GM12864 (cell line): Measurements from ENCODE around the gene NCAPG2.
A peak's percentile ranks its signal among the peaks of the same experiment; 100 is the strongest.

Source experiments
- DNase-seq: peaks from one replicate; pipeline ENCODE4 v3.0.0-alpha.2; 2011; ENCODE audit warnings: low read depth
- H3K4me3 ChIP-seq: 2 replicates; pipeline ENCODE4 v1.5.1; 2011; ENCODE audit warnings: mild to moderate bottlenecking, low read depth, low read length, control low read depth
- TF ChIP-seq, protein P1 (sequence below): IDR thresholded peaks from 2 replicates; pipeline ENCODE4 v1.5.1; 2011; ENCODE audit warnings: low read depth, mild to moderate bottlenecking, moderate library complexity, low read length, control low read depth, inconsistent platforms; ENCODE audit errors: missing control alignments

The NCAPG2 gene, protein sequence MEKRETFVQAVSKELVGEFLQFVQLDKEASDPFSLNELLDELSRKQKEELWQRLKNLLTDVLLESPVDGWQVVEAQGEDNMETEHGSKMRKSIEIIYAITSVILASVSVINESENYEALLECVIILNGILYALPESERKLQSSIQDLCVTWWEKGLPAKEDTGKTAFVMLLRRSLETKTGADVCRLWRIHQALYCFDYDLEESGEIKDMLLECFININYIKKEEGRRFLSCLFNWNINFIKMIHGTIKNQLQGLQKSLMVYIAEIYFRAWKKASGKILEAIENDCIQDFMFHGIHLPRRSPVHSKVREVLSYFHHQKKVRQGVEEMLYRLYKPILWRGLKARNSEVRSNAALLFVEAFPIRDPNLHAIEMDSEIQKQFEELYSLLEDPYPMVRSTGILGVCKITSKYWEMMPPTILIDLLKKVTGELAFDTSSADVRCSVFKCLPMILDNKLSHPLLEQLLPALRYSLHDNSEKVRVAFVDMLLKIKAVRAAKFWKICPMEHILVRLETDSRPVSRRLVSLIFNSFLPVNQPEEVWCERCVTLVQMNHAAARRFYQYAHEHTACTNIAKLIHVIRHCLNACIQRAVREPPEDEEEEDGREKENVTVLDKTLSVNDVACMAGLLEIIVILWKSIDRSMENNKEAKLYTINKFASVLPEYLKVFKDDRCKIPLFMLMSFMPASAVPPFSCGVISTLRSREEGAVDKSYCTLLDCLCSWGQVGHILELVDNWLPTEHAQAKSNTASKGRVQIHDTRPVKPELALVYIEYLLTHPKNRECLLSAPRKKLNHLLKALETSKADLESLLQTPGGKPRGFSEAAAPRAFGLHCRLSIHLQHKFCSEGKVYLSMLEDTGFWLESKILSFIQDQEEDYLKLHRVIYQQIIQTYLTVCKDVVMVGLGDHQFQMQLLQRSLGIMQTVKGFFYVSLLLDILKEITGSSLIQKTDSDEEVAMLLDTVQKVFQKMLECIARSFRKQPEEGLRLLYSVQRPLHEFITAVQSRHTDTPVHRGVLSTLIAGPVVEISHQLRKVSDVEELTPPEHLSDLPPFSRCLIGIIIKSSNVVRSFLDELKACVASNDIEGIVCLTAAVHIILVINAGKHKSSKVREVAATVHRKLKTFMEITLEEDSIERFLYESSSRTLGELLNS

DNA sequence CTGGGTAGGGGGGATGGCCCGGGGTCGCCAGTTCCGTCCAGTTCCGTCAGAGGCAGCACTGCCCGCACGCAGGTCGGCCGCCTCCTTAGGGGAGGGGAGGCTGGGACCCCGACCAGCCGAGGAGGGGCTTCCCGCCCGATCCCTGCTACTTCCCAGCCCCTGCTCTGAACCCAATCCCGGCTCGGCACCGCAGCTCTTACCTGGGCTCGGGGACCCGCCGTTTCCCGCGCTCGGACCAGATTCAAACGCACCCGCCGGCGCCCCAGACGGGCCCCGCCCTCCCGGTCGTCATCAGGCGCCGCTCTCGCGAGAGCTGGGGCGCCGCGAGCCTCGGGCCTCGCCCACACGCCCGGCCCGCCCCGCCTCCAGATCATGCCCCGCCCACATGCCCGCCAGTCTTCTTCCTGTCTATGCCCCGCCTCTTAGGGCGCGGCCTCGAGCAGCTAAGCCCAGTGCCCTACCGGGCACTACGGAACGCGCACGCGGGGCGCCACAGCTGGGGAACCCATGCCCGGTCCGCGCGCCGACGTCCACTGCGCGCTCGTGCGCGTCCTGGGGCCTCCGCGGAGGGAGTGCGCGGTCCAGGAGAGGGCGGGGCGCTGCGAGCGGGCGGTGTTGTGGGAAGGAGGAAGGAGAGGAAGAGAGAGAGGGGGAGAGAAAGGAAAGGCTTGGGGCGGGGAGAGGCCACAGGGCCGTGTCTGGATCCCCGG lies at the start of gene NCAPG2:
Gene NCAPG2 (minus strand): TSS at position 281 of the 710 bp plus-strand sequence. CDS start 2,905 bp downstream, outside the sequence.
- peak; percentile 91 for DNase-seq
- TF ChIP-seq, protein P1, sequence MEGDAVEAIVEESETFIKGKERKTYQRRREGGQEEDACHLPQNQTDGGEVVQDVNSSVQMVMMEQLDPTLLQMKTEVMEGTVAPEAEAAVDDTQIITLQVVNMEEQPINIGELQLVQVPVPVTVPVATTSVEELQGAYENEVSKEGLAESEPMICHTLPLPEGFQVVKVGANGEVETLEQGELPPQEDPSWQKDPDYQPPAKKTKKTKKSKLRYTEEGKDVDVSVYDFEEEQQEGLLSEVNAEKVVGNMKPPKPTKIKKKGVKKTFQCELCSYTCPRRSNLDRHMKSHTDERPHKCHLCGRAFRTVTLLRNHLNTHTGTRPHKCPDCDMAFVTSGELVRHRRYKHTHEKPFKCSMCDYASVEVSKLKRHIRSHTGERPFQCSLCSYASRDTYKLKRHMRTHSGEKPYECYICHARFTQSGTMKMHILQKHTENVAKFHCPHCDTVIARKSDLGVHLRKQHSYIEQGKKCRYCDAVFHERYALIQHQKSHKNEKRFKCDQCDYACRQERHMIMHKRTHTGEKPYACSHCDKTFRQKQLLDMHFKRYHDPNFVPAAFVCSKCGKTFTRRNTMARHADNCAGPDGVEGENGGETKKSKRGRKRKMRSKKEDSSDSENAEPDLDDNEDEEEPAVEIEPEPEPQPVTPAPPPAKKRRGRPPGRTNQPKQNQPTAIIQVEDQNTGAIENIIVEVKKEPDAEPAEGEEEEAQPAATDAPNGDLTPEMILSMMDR: peak; percentile 5
- H3K4me3 ChIP-seq: peak within 1 kb of the TSS; percentile 72

DNA sequence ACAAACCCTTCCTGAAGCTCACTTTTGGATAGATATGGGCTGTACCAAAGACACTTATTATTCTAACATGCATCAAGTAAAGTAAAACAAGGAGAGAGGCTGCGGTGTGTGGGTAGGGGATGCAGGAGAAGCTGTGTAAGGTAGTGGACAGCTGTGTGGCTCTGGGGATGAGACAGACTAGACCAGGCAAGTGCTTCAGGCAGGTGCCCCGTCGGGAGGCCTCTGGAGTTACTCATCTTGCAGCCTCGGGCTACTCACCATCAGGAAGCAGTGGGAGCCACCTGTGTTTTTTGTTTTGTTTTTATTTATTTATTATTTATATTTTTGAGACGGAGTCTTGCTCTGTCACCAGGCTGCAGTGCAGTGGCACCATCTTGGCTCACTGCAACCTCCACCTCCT lies 49.3 kb upstream of the NCAPG2 start:
- TF ChIP-seq, protein P1: no peak
- no peak overlapping the region for H3K4me3 ChIP-seq
- no peak for DNase-seq

DNA sequence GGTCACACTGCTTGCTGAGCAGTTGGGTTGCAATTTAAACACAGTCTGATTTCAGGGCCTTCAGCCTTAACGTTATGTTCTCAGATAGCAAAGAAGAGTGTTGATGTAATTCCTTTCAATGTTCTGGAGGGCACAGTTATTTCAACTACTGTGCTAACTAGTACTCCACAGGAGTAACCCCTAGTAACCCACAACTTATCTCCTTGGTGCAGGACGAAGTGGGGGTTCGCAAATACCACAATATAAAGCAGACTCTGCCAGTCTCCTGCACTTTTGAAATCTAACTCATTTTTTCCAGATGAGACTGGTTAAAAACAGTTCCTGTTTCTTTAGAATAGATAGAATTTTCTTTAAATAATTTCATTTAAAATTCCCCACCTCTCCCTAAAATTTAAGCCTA lies 47.1 kb upstream of the NCAPG2 start:
- no peak for DNase-seq
- H3K4me3 ChIP-seq: no peak overlapping the region
- TF ChIP-seq, protein P1: no peak

DNA sequence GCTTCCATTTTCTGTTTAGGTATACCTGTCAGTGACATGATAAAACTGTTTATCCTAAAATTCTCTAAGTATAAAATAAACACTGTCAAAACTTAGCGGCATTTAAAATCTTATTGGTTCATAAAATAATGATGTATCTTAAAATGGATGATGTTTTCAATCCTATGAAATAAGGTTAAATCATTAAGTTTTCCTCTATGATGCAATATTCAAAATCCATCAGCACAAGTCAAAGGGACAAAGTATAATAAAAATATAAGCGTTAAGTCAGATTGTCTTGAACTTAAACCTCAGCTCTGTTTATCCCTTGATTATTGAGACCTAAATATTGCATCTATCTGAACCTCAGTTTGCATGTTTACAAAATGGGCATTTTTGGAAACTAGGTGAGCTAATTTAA lies 46.6 kb upstream of the NCAPG2 start:
- H3K4me3 ChIP-seq: no peak overlapping the region
- DNase-seq: no peak
- TF ChIP-seq, protein P1: no peak

DNA sequence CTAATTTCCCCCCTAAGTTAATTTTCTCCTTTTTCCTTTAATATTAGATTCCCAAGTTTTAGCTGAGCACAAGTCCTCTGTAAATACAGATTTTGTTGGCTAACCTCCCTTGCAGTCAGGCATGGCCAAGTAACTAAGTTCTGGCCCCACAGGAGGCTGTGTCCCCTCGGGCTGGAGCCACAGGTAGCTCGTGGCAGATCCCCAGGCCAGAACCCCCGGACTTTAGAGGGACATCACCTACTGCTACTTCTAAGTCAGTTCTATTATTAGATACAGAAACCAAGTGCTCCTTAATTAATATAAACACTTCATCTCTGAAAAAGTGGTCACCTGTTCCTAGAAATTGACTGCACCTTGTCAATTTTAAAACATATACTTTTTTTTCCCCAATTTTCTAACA lies 46.1 kb upstream of the NCAPG2 start:
- no peak overlapping the region for H3K4me3 ChIP-seq
- DNase-seq: no peak
- TF ChIP-seq, protein P1: no peak

DNA sequence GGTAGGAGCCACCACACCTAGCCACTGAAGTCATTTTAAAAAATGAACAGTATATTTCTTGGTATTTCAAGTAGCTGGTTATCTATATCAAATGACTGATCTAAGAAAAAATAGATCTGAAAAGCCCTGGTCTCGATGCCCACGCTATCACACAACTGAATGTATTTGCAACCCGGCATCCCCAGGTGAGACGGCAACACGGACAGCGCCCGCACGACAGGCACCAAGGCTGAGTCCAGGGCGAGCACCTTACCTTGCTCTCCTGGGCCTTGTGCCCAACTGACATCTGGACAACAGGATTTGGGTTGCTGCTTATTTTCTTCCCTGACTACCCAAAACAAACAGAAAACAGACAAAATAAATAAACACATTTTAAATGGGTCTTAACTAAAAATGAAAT lies 44.8 kb upstream of the NCAPG2 start:
- TF ChIP-seq, protein P1: no peak
- no peak for DNase-seq
- no peak overlapping the region for H3K4me3 ChIP-seq
